ENCODE data around the gene ELAVL2. TPM values are rescaled to one million over a fixed set of nuclear protein-coding genes. Genes with fewer than 3 reads are reported as not detected.
A peak's percentile ranks its signal among the peaks of the same experiment; 100 is the strongest.

The ELAVL2 gene
- total RNA-seq, 1 experiment from 2014 or later: 35.9 TPM

- Mint-ChIP-seq H3K9me3 (no peaks in the 10 kb centered on the region), H3K27me3 (ENCODE audit: low read depth) (no peaks in the 10 kb centered on the region), H3K4me3 (no peak overlapping the region), H3K27ac (no peak overlapping the region), H3K4me1 (peaks cover 23% of the 10 kb centered on the region), H3K36me3 (peaks cover 75% of the 10 kb centered on the region)
- ATAC-seq (no peak), DNase-seq (ENCODE audit: low spot score) (no peak)
- POLR2A ChIA-PET: interaction anchor here (0.8 kb wide), 1 partner anchor 13 kb away, joined by 8 read pairs; no protein-coding TSS in a partner anchor
- no peak for TF ChIP-seq ZNF232 (CRISPR knock-in tag; IDR thresholded peaks at IDR 0.05)
- TF ChIP-seq SMAD3 (CRISPR knock-in tag; IDR thresholded peaks at IDR 0.05; ENCODE audit: borderline replicate concordance): no peak
- no peak for TF ChIP-seq KAT7 (CRISPR knock-in tag; IDR thresholded peaks at IDR 0.05; ENCODE audit: borderline replicate concordance)
- TF ChIP-seq TP53 (CRISPR knock-in tag; IDR thresholded peaks at IDR 0.05): no peak
- no peak for TF ChIP-seq TEAD4 (CRISPR knock-in tag; IDR thresholded peaks at IDR 0.05)
- TF ChIP-seq FOXP4 (CRISPR knock-in tag; IDR thresholded peaks at IDR 0.05): no peak
- no peak for TF ChIP-seq MXD4 (CRISPR knock-in tag; IDR thresholded peaks at IDR 0.05; ENCODE audit: borderline replicate concordance)
- TF ChIP-seq ZNF396 (CRISPR knock-in tag; IDR thresholded peaks at IDR 0.05; ENCODE audit: borderline replicate concordance): no peak
- TF ChIP-seq PREB (CRISPR knock-in tag; IDR thresholded peaks at IDR 0.05; ENCODE audit: borderline replicate concordance): no peak
- no peak for TF ChIP-seq JAZF1 (CRISPR knock-in tag; IDR thresholded peaks at IDR 0.05)
- no peak for TF ChIP-seq TCF7 (CRISPR knock-in tag; IDR thresholded peaks at IDR 0.05; ENCODE audit: low read depth)
- no peak for TF ChIP-seq GTF2I (CRISPR knock-in tag; conservative IDR thresholded peaks at IDR 0.05)
- TF ChIP-seq RORB (CRISPR knock-in tag; IDR thresholded peaks at IDR 0.05): no peak
- TF ChIP-seq CBFB (CRISPR knock-in tag; IDR thresholded peaks at IDR 0.05; ENCODE audit: low read depth): no peak
- TF ChIP-seq, protein P1, sequence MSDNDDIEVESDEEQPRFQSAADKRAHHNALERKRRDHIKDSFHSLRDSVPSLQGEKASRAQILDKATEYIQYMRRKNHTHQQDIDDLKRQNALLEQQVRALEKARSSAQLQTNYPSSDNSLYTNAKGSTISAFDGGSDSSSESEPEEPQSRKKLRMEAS (CRISPR knock-in tag; IDR thresholded peaks at IDR 0.05): no peak
- no peak for TF ChIP-seq ZNF121 (CRISPR knock-in tag; IDR thresholded peaks at IDR 0.05)
- no peak for TF ChIP-seq IRF2 (CRISPR knock-in tag; IDR thresholded peaks at IDR 0.05; ENCODE audit: borderline replicate concordance, low read depth)
- no peak for TF ChIP-seq MYBL2 (CRISPR knock-in tag; IDR thresholded peaks at IDR 0.05)
- TF ChIP-seq, protein P2, sequence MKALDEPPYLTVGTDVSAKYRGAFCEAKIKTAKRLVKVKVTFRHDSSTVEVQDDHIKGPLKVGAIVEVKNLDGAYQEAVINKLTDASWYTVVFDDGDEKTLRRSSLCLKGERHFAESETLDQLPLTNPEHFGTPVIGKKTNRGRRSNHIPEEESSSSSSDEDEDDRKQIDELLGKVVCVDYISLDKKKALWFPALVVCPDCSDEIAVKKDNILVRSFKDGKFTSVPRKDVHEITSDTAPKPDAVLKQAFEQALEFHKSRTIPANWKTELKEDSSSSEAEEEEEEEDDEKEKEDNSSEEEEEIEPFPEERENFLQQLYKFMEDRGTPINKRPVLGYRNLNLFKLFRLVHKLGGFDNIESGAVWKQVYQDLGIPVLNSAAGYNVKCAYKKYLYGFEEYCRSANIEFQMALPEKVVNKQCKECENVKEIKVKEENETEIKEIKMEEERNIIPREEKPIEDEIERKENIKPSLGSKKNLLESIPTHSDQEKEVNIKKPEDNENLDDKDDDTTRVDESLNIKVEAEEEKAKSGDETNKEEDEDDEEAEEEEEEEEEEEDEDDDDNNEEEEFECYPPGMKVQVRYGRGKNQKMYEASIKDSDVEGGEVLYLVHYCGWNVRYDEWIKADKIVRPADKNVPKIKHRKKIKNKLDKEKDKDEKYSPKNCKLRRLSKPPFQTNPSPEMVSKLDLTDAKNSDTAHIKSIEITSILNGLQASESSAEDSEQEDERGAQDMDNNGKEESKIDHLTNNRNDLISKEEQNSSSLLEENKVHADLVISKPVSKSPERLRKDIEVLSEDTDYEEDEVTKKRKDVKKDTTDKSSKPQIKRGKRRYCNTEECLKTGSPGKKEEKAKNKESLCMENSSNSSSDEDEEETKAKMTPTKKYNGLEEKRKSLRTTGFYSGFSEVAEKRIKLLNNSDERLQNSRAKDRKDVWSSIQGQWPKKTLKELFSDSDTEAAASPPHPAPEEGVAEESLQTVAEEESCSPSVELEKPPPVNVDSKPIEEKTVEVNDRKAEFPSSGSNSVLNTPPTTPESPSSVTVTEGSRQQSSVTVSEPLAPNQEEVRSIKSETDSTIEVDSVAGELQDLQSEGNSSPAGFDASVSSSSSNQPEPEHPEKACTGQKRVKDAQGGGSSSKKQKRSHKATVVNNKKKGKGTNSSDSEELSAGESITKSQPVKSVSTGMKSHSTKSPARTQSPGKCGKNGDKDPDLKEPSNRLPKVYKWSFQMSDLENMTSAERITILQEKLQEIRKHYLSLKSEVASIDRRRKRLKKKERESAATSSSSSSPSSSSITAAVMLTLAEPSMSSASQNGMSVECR (CRISPR knock-in tag; IDR thresholded peaks at IDR 0.05; ENCODE audit: borderline replicate concordance): no peak
- CTCF ChIA-PET: no interaction called here
These were observed 162.1 kb downstream of the ELAVL2 start for GRCh38 chr9:23663946-23664345.

DNA sequence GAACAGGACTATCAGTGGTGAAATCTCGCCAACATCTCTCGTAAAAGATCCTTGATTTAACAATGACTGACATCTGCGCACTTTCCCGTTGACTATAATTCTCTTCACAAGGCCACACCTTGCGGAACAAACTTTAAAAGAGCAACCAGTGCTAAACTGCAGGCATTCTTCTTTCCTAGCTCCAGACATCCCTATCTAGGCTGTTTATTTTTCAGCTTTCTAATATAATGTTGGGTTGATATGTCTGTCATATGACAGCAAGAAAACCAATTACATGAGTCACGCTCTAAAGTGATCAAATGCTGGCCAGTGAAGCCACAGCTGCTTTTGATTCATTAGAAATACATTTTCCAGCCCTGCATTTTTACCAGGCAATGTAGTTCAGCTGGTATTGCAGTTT is 162.5 kb downstream of the ELAVL2 start:
- H3K27me3 Mint-ChIP-seq (ENCODE audit: low read depth): no peaks in the 10 kb centered on the region
- no peaks in the 10 kb centered on the region for H3K9me3 Mint-ChIP-seq
- ChIA-PET CTCF (no interaction called here), POLR2A (interaction anchor here (0.8 kb wide), 1 partner anchor 14 kb away, joined by 8 read pairs; no protein-coding TSS in a partner anchor)
- H3K4me1 Mint-ChIP-seq: peaks cover 23% of the 10 kb centered on the region
- DNase-seq (ENCODE audit: low spot score) (no peak), ATAC-seq (no peak)
- peaks cover 75% of the 10 kb centered on the region for H3K36me3 Mint-ChIP-seq
- H3K27ac Mint-ChIP-seq: peak overlapping the region; percentile 41; the same call in 1 of the 2 replicates
- H3K4me3 Mint-ChIP-seq: no peak overlapping the region
- TF ChIP-seq, protein P3, sequence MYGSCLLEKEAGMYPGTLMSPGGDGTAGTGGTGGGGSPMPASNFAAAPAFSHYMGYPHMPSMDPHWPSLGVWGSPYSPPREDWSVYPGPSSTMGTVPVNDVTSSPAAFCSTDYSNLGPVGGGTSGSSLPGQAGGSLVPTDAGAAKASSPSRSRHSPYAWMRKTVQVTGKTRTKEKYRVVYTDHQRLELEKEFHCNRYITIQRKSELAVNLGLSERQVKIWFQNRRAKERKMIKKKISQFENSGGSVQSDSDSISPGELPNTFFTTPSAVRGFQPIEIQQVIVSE (CRISPR knock-in tag; IDR thresholded peaks at IDR 0.05; ENCODE audit: borderline replicate concordance): no peak
- no peak for TF ChIP-seq ATF3 (CRISPR knock-in tag; conservative IDR thresholded peaks at IDR 0.05)
- TF ChIP-seq, protein P4, sequence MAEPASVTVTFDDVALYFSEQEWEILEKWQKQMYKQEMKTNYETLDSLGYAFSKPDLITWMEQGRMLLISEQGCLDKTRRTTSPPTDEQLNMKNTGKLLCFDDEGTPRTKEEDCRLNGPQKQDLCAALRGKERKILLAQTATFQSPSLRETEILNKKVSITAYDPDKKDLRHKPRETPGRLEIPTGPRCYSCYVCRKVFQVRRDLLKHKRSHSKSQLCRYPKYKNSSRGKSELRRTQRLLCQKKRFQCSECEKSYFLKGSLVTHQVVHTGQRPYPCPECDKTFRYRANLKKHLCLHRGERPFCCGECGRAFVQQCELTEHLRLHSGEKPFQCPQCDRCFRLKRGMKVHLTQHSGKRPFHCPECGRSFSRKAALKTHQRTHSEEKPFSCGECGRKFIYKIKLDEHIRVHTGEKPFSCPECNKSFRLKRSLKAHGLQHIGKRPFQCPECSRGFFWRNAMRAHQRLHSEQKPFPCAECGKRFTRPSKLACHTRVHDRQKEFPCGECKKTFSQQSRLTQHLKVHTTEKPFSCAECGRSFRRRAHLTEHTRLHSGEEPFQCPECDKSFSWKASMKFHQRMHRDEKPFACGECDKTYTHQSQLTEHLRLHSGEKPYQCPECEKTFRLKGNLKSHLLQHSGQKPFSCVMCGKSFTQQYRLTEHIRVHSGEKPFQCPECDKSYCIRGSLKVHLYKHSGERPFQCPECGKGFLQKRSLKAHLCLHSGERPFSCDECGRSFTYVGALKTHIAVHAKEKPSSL (CRISPR knock-in tag; conservative IDR thresholded peaks at IDR 0.05): no peak
- no peak for TF ChIP-seq OVOL2 (CRISPR knock-in tag; IDR thresholded peaks at IDR 0.05; ENCODE audit: borderline replicate concordance)
- TF ChIP-seq HMGXB4 (CRISPR knock-in tag; IDR thresholded peaks at IDR 0.05): no peak
- TF ChIP-seq ZNF121 (CRISPR knock-in tag; IDR thresholded peaks at IDR 0.05): no peak
